ENCODE data around the gene GSTP1. TPM values are rescaled to one million over a fixed set of nuclear protein-coding genes. Genes with fewer than 3 reads are reported as not detected.
A peak's percentile ranks its signal among the peaks of the same experiment; 100 is the strongest.

The GSTP1 gene
- total RNA-seq, 1 donor from 2014 or later = 771 TPM

- peak; percentile 99 for DNase-seq (ENCODE audit: low spot score)
These were observed 46.8 kb downstream of the GSTP1 start for GRCh38 chr11:67630228-67630942.

DNA sequence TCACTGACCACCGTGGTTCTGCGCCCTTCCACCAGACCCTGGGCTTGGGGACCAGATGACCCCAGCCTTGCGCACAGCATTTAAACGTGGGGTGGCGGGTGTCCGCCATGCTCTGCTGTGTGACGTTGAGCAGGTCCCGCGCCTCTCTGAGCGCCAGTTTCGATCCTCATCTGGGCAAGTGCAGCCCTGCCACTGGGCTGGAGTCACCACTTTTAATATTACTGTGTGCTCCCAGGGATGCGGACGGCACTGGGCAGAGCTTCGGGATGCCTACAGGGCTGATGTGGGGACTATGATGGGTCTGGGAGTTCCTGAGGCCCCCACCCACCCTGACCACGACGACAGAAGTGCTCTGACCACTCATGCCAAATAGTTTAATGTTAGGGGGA is 47.3 kb downstream of the GSTP1 start:
- no peak for DNase-seq (ENCODE audit: low spot score)

- DNase-seq (ENCODE audit: low spot score) = no peak
These were observed 47.8 kb downstream of the GSTP1 start for GRCh38 chr11:67631411-67631810.

DNA sequence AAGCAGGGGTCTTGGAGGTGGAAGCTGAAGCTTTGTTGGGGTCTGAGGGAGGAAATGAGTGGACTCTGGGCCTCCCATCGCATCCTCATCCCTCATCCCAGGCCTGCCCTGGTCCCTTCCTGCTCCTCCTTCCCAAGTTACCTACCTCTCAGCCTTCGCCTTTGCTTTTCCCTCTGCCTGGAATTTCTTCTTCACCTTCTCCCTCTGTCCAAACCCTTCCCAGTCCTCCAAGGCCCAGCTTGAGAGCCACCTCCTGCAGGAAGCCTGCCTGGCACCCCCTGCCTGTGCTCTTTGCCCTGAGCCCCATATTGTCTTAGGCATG is 48.2 kb downstream of the GSTP1 start:
- DNase-seq (ENCODE audit: low spot score) = peak; percentile 40

DNA sequence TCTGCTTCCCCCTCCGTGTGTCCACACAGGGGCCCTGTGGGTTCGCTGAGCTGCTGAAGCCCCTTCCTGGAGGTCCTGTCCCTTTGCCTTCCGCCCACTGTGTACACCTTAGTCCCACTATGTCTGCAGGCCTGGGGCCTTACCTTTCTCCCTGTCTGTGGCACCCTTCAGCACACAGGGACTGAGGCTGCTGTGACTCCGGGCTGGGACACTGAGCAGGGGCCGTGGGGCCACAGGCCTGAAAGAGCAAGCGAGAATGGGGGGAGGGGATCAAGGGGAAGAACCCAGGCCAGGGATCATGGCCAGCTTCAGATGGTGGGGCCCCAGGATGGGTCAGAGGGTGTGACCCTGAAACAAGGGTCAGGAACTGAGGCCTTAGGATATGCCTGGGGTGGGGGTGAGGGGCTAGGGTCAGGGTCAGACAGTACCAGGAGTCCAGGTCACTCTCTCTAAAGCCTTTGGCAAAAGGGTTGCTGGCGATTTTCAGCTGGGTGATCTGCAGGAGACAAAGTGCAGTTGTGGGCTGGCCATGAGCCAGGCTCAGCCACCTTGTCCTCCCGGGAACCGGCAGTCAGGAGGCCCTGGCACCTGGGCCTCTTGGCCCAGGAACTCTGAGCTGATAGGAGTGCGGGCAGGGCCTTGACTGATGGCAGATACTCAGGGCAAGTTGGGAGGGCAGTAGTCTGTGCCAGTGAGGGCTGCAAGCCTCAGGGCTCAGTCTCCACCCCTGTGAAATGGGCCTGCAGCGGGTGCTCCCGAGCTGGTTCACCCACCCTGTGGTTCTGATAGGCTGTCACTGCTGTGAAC is 48.8 kb downstream of the GSTP1 start:
- no peak for DNase-seq (ENCODE audit: low spot score)

DNA sequence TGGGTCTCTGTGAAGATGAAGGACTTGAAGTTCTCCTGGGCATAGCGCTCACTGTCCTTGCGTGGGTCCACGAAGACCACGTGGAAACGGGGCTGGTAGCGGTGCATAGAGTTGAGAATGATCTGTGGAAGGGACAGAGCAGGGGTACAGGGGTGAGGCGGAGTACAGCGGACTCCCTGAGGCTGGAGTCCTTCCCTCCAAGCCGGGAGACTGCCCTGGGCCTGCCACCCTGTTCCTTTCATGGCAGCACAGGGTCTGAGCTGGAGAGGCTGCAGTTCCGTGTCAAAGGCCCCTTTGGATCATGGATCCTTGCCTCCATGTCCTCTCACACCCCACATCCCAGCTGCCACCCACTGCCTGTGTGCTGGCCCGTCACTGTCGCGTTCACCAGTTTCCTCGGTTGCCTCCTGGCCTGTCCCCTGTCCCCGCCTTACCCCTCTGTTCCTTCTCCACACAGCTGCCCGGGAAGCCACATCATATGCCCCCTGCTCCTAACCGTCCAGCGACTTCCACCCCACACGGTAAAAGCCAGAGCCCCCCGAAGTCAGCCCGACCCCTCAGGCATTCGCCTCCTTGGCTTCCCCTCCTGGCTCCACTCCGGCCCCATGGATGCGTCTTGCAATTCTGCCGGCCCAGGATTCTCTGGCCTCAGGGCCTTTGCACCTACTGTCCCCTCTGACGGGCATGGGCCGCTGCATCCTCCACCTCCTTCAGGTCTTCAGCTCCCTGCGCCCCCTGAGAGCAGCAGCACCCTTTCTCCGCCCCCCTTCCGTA is 49.6 kb downstream of the GSTP1 start:
- no peak for DNase-seq (ENCODE audit: low spot score)

DNA sequence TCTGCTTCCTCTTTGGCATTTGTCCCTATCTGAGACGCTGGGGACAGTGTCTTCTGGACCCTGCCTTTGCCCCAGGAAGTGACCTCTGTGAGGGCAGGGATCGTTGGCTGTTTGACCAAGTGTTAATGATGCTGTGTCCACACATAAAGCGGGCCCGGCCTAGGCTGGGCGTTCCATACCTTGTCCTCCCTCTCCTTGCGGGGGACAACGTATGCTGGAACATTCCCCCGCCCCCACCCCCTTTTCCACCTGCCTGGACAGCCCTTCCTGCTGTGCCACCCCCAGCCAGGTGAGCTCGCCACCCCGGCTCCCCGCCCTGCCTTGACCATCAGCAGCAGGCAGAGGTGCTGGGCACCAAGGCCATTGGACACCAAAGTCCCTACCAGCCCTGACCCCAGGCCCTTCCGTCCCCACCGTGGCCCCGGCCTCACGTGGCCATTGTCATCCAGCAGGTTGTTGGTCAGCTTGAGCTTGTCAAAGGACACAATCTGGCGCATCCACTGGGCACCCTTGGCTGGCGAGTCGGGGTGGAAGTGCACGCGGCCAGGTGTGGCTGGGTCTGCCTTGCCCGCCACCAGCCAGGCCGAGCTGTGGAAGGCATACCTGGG is 50.2 kb downstream of the GSTP1 start:
- DNase-seq (ENCODE audit: low spot score) = no peak

DNA sequence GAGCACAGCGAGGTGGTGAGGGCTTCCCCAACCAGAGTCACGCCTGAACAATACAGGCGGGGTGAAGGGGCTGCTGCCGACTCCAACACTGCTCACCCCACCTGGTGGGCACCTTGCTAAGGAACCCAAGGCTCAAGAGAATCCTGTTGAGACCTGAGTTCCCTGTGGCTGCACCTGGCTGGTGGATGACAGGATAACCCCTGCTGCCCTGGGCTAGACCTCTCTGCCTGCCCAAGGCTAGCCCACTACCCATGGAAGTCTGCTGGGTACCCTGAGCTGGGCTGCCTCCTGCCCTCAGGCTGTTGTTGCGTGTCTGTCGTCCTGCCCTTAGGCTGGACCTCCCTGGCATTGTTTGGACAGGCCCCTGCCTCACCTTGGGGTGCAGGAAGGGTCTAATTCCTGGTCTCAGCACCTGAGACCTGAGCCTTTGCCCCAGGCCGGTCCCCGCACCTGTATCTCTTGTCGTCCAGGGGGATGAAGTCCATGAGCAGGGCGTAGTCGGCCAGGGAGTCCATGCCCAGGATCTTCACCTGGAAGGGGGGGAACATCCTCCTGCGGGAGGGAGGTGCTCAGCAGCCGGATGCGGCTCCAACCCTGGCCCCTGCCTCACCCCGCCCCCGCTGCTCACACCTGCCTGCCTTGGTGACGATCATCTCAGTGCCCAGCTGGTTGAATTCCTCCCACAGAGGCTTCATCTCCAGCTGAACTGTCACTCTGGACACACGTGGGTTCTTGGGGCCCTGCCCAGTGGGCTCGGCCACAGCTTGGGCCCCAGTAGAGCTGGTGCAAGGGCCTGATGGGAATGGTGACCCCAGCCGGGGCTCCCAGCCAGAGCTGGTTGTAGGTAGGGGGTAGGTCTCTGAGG is 51.0 kb downstream of the GSTP1 start:
- no peak for DNase-seq (ENCODE audit: low spot score)

DNA sequence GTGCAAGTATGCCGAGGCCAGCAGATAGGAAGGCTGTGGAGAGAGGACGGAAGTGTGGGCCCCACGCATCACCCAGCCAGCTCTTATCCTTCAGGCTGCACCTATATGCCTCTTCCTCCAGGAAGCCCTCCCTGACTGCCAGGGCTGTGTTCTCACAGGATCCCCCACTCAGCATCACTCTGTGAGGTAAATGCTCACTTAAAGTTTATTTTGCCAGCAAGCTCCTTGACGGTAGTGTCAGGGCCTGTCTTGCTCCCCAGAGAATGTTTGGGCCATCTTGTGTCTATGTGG is 51.6 kb downstream of the GSTP1 start:
- DNase-seq (ENCODE audit: low spot score) = no peak

Other genes starting within 250 kb of the GSTP1 start
- 57.9 TPM for gene POLD4, start 230.3 kb upstream of the GSTP1 start, total RNA-seq
- gene CLCF1, start 210.2 kb upstream of the GSTP1 start, total RNA-seq = 1.4 TPM
- gene RAD9A, start 191.8 kb upstream of the GSTP1 start, total RNA-seq = 26.1 TPM
- 124 TPM for gene PPP1CA, start 182.0 kb upstream of the GSTP1 start, total RNA-seq
- 3.6 TPM for gene TBC1D10C, start 179.7 kb upstream of the GSTP1 start, total RNA-seq
- gene CARNS1, start 168.1 kb upstream of the GSTP1 start, total RNA-seq = 1.3 TPM
- gene RPS6KB2, start 155.3 kb upstream of the GSTP1 start, total RNA-seq = 44.8 TPM
- 6.4 TPM for gene PTPRCAP, start 146.1 kb upstream of the GSTP1 start, total RNA-seq
- 101 TPM for gene CORO1B, start 140.3 kb upstream of the GSTP1 start, total RNA-seq
- gene GPR152, start 131.1 kb upstream of the GSTP1 start, total RNA-seq = not detected
- gene CABP4, start 128.5 kb upstream of the GSTP1 start, total RNA-seq = 2.8 TPM
- 134 TPM for gene TMEM134, start 114.6 kb upstream of the GSTP1 start, total RNA-seq
- gene AIP, start 100.8 kb upstream of the GSTP1 start, total RNA-seq = 46.8 TPM
- gene PITPNM1, start 78.4 kb upstream of the GSTP1 start, total RNA-seq = 41.2 TPM
- 40.5 TPM for gene CDK2AP2, start 75.7 kb upstream of the GSTP1 start, total RNA-seq
- gene CABP2, start 60.4 kb upstream of the GSTP1 start, total RNA-seq = not detected
- gene NDUFV1, start 23.1 kb downstream of the GSTP1 start, total RNA-seq = 199 TPM
- 6.9 TPM for gene NUDT8, start 46.1 kb downstream of the GSTP1 start, total RNA-seq
- not detected for gene TBX10, start 56.0 kb downstream of the GSTP1 start, total RNA-seq
- gene ACY3, start 66.9 kb downstream of the GSTP1 start, total RNA-seq = 0.29 TPM
- gene ALDH3B2, start 90.8 kb downstream of the GSTP1 start, total RNA-seq = 85.9 TPM